ENCODE results near the gene CCNQ.

CCNQ gene

GRCh38 chrX:153565996-153566580, 32.9 kb downstream of the CCNQ start:
- no peak for TF ChIP-seq CTCF (IDR thresholded peaks at IDR 0.05; ENCODE audit: low read depth, low read length, missing control alignments)
- no peak overlapping the region for H3K4me3 ChIP-seq (ENCODE audit: low read depth, low read length)
- DNase-seq (ENCODE audit: low read depth): no peak

- TF ChIP-seq CTCF (IDR thresholded peaks at IDR 0.05; ENCODE audit: low read depth, low read length, missing control alignments): no peak
- H3K4me3 ChIP-seq (ENCODE audit: low read depth, low read length): no peak overlapping the region
- no peak for DNase-seq (ENCODE audit: low read depth)
Observed at GRCh38 chrX:153564047-153564606, 34.8 kb downstream of the CCNQ start.

- no peak overlapping the region for H3K4me3 ChIP-seq (ENCODE audit: low read depth, low read length)
- TF ChIP-seq CTCF (IDR thresholded peaks at IDR 0.05; ENCODE audit: low read depth, low read length, missing control alignments): no peak
Observed at GRCh38 chrX:153562546-153562945, 36.4 kb downstream of the CCNQ start.

GRCh38 chrX:153561337-153561736, 37.6 kb downstream of the CCNQ start:
- no peak overlapping the region for H3K4me3 ChIP-seq (ENCODE audit: low read depth, low read length)
- TF ChIP-seq CTCF (IDR thresholded peaks at IDR 0.05; ENCODE audit: low read depth, low read length, missing control alignments): no peak
- DNase-seq (ENCODE audit: low read depth): no peak

More at GRCh38 chrX:153562546-153562945, 36.4 kb downstream of the CCNQ start:
- DNase-seq (ENCODE audit: low read depth): no peak

GRCh38 chrX:153560466-153560865, 38.5 kb downstream of the CCNQ start:
- no peak for TF ChIP-seq CTCF (IDR thresholded peaks at IDR 0.05; ENCODE audit: low read depth, low read length, missing control alignments)
- H3K4me3 ChIP-seq (ENCODE audit: low read depth, low read length): no peak overlapping the region
- DNase-seq (ENCODE audit: low read depth): no peak

- H3K4me3 ChIP-seq (ENCODE audit: low read depth, low read length): no peak overlapping the region
- no peak for TF ChIP-seq CTCF (IDR thresholded peaks at IDR 0.05; ENCODE audit: low read depth, low read length, missing control alignments)
- no peak for DNase-seq (ENCODE audit: low read depth)
Observed at GRCh38 chrX:153560000-153560399, 38.9 kb downstream of the CCNQ start.
